Brain microvascular endothelial cell (primary cell): ENCODE measurements around the gene PTPRD.
A peak's percentile ranks its signal among the peaks of the same experiment; 100 is the strongest.

Experiments
- DNase-seq: peaks from one replicate; pipeline ENCODE4 v3.0.0-alpha.2; 2020
- H3K27ac ChIP-seq: fragments of 250-450 bp; sonication (Bioruptor Pico); 2 replicates; pipeline ENCODE4 v1.5.1; 2020; ENCODE audit warnings: mild to moderate bottlenecking, moderate library complexity
- H3K27me3 ChIP-seq: fragments of 250-450 bp; sonication (Bioruptor Pico); replicated peaks from 2 replicates; pipeline ENCODE4 v1.5.1; 2020; ENCODE audit warnings: mild to moderate bottlenecking
- H3K36me3 ChIP-seq: fragments of 250-450 bp; sonication (Bioruptor Pico); replicated peaks from 2 replicates; pipeline ENCODE4 v1.5.1; 2020; ENCODE audit warnings: mild to moderate bottlenecking
- H3K4me3 ChIP-seq: 2 replicates; pipeline ENCODE4 v1.5.1; 2011; ENCODE audit warnings: low read depth, mild to moderate bottlenecking, control low read depth, low read length, moderate library complexity
- in situ Hi-C: cut with HindIII; loops from 2 replicates; pipeline ENCODE4 v1.10.0; 2017; ENCODE audit warnings: low sequenced_read_pairs, low pct_ligation_motif_present
- TF ChIP-seq, protein P1 (sequence below): IDR thresholded peaks from 2 replicates; pipeline ENCODE4 v1.5.1; 2011; ENCODE audit warnings: low read depth, mild to moderate bottlenecking, moderate library complexity, low read length, control low read depth, inconsistent platforms; ENCODE audit errors: missing control alignments

Gene PTPRD

DNA sequence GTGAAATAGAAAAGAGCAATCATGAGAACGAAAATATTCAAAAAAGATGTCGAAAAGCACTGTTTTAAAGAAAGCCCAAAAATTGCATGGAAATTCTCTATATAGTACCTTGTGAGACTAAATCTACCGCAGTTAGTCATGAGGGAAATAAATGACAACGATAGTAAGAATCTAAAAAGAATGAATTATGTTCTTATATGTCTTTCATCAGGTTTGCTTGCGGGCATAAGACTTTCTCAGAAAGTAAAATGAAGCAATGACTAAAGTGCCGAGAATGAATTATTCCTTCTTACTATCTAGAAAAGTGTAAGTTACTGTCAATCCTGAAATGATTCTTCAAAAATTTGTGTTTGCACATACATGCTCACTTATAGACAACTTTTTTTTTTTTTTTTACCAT is 26.4 kb downstream of the PTPRD start:
- in situ Hi-C loops: no loop called here
- DNase-seq: no peak

DNA sequence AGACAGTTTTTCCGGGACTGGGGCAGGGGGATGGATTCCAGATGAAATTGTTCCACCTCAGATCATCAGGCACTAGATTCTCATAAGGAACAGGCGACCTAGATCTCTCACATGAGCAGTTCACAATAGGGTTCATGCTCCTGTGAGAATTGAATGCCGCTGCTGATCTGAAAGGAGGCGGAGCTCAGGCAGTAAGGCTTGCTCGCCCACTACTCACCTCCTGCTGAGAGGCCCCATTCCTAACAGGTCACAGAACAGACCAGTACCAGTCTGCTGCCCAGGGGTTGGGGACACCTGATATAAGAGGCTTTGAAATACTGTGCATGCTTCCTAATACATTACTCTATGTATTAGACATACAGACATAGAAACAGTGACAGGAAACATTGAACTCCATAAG is 41.1 kb downstream of the PTPRD start:
- DNase-seq: no peak
- Histone ChIP-seq H3K36me3 (no peaks in the 10 kb centered on the region), H3K4me3 (no peak overlapping the region), H3K27ac (no peak overlapping the region), H3K27me3 (no peaks in the 10 kb centered on the region)
- TF ChIP-seq, protein P1, sequence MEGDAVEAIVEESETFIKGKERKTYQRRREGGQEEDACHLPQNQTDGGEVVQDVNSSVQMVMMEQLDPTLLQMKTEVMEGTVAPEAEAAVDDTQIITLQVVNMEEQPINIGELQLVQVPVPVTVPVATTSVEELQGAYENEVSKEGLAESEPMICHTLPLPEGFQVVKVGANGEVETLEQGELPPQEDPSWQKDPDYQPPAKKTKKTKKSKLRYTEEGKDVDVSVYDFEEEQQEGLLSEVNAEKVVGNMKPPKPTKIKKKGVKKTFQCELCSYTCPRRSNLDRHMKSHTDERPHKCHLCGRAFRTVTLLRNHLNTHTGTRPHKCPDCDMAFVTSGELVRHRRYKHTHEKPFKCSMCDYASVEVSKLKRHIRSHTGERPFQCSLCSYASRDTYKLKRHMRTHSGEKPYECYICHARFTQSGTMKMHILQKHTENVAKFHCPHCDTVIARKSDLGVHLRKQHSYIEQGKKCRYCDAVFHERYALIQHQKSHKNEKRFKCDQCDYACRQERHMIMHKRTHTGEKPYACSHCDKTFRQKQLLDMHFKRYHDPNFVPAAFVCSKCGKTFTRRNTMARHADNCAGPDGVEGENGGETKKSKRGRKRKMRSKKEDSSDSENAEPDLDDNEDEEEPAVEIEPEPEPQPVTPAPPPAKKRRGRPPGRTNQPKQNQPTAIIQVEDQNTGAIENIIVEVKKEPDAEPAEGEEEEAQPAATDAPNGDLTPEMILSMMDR: no peak
- in situ Hi-C loops: no loop called here

More for the DNA sequence above, 26.4 kb downstream of the PTPRD start:
- Histone ChIP-seq H3K4me3 (no peak overlapping the region), H3K27ac (no peak overlapping the region), H3K36me3 (no peaks in the 10 kb centered on the region), H3K27me3 (no peaks in the 10 kb centered on the region)
- TF ChIP-seq, protein P1: no peak

- H3K4me3 ChIP-seq: no peak overlapping the region
- H3K36me3 ChIP-seq: no peaks in the 10 kb centered on the region
- no peaks in the 10 kb centered on the region for H3K27me3 ChIP-seq
- H3K27ac ChIP-seq: no peak overlapping the region
- DNase-seq: no peak
- TF ChIP-seq, protein P1: no peak
- in situ Hi-C loops: no loop called here
Measured at GRCh38 chr9:10566848-10567247, 46.0 kb downstream of the PTPRD start.

DNA sequence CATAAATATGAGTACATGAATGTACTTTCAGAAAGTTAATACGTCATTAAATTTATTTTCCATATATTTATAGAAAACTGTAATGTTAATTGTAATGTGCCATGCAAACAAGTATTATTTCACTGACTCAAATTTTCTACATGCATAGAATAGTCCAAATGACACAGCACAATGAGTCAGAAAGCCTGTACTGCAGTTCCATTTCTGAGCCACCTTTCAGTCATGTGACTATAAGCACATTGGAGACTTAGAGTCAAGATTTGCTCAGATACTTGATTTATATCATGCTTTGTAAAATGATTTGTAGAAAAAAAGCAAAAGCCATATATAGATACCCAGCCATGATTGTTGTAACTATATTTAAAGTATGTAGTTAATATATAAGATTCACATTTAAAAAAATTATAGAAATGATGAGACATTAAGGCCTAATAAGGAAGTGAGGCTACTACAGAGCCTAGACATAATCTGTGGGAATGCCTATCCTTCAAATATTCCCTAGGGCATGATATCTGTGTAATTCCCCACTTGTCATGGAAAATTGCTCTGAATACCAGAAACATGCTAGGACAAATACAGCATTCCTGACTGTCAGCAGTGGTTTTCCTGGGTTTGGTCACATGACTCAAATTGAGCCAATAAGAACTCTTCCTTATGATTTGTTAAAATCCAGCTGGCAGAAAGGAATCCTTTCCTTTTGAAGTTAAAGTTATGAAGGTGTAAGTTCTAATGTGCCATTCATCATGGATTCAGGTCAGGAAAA is 50.0 kb downstream of the PTPRD start:
- peak overlapping the region; percentile 19 for H3K27ac ChIP-seq
- TF ChIP-seq, protein P1: no peak
- peak; percentile 41 for DNase-seq
- H3K36me3 ChIP-seq: no peaks in the 10 kb centered on the region
- no peaks in the 10 kb centered on the region for H3K27me3 ChIP-seq
- in situ Hi-C loops: no loop called here
- no peak overlapping the region for H3K4me3 ChIP-seq

- no peaks in the 10 kb centered on the region for H3K27me3 ChIP-seq
- H3K36me3 ChIP-seq: no peaks in the 10 kb centered on the region
- H3K27ac ChIP-seq: no peak overlapping the region
- no peak overlapping the region for H3K4me3 ChIP-seq
- DNase-seq: no peak
- in situ Hi-C loops: no loop called here
- TF ChIP-seq, protein P1: no peak
Measured at GRCh38 chr9:10548348-10548747, 64.5 kb downstream of the PTPRD start.

GRCh38 chr9:10538073-10538472 is 74.7 kb downstream of the PTPRD start:
- TF ChIP-seq, protein P1: no peak
- Histone ChIP-seq H3K27me3 (no peaks in the 10 kb centered on the region), H3K36me3 (no peaks in the 10 kb centered on the region), H3K4me3 (no peak overlapping the region), H3K27ac (no peak overlapping the region)
- DNase-seq: no peak
- in situ Hi-C loops: no loop called here
